Raji (cell line): ENCODE data around the gene NR3C1.

ENCODE experiments used
- POLR2A ChIP-seq: IDR thresholded peaks from 2 replicates; pipeline ENCODE4 v1.6.1; 2011; ENCODE audit warnings: low read depth, low read length, control low read depth; ENCODE audit not compliant: insufficient read depth

The NR3C1 gene

DNA sequence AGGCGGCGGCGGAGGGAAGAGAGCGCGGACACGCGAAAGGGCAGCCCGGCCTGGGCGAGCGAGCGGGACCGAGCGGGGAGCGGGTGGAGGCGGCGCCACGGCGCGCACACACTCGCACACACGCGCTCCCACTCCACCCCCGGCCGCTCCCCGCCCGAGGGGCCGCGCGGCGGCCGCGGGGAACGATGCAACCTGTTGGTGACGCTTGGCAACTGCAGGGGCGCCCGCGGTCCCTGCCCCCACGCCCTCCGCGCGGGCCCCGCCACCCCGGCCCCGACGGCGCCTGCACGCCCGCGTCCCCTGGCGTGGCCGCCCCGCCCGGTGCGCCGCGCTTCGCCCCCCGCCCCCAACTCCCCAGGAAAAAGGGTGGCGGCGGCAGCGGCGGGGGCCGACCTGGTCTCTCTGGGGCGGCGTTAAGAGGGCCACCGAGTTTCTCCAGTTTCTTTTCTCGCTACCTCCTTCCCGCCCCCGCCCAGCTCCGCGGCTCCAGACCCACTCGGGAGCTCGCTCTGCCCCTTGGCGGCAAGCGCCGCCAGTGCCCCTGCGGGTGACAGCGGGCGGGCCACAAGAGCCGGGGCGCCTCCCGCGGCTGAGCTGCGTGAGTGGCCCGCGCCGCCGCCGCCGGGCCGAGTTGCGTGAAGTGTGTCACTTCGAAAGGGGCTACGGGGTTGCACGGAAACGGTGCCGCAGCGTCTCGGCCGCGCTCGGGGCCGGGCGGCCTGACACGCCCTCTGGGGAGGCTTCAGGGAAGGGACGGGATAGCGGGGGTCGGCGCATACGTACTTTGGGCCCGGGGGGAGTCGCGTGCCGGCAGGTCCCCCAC, at the start of gene NR3C1:
Gene NR3C1, minus strand, starts transcription at position 94 of the 823 bp plus-strand sequence. CDS start 2,847 bp downstream, outside the sequence.
- peak; percentile 68 for TF ChIP-seq POLR2A

- no peak for TF ChIP-seq POLR2A
Measured at GRCh38 chr5:143449772-143450171, 46.3 kb upstream of the NR3C1 start.

GRCh38 chr5:143448518-143448917, 45.0 kb upstream of the NR3C1 start:
- no peak for TF ChIP-seq POLR2A

GRCh38 chr5:143447983-143448382, 44.5 kb upstream of the NR3C1 start:
- TF ChIP-seq POLR2A = no peak

- TF ChIP-seq POLR2A = no peak
Measured at GRCh38 chr5:143446535-143447226, 43.2 kb upstream of the NR3C1 start.

GRCh38 chr5:143445776-143446175, 42.3 kb upstream of the NR3C1 start:
- no peak for TF ChIP-seq POLR2A

DNA sequence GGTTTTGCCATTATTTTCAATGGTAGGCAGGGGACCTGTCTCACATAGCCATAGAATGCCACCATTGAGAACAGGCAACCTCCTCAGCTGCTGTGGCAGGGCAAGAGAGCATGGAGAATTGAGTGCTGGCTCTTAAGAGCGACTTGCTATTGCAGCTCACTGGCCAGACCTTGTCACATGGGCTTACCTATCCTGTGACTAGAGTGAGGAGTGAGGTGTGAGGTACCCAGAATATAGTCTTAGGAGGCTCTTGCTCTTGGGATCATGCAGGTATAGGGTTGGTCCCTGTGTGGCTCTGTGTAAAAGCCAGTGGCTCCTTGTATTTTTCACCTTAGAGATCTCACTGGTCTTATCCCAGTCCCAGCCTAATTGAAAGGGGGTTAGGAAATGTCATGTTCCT, 39.8 kb upstream of the NR3C1 start:
- no peak for TF ChIP-seq POLR2A

DNA sequence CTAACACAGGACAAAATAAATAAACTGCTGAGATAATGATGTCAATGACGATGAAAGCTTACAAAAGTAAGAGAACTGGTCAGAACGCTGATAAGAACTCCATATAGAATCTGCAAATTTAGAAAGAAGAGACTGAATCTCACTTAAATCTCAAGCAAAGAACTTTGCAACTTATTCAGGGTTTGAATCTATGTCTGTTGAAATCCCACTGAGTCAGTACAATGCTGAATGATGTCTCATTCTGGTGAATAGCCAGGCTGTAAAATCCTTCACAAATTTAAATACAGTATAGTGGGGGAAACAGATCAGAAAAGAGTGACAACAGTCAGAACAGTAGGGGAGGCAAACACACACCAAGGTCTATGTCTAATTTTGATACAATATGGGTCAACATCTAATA, 38.9 kb upstream of the NR3C1 start:
- no peak for TF ChIP-seq POLR2A

- TF ChIP-seq POLR2A = no peak
Measured at GRCh38 chr5:143440448-143441115, 37.1 kb upstream of the NR3C1 start.

DNA sequence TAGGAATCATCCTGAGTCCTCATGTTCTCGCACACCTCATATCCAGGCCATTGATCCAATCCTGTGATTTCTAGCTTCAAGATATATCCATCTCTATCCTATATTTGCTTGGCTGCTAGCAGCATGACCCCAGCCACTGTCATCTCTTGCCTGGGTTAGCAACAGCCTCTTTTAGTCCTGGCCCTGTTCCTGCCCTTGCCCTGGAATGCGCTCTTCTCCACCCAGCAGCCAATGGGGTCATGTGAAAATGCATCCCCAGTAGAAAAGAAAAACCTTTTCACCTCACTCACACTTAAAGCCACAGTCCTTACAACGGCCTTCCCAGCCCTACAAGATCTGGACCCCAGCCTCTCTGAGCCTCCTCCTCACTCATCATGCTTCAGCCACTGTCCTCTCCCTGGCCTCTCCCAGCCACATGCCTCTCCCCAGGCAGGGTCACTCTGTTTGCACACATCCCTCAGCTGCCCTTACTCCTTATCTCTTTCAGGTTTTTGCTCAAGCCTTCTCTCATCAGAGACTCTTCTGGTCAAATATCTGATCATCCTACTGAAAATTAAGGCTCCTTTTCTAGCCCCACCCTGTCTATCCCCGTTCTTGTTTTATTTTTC, 34.3 kb upstream of the NR3C1 start:
- TF ChIP-seq POLR2A = no peak

GRCh38 chr5:143436871-143437270, 33.4 kb upstream of the NR3C1 start:
- no peak for TF ChIP-seq POLR2A

GRCh38 chr5:143435210-143435657, 31.7 kb upstream of the NR3C1 start:
- no peak for TF ChIP-seq POLR2A

DNA sequence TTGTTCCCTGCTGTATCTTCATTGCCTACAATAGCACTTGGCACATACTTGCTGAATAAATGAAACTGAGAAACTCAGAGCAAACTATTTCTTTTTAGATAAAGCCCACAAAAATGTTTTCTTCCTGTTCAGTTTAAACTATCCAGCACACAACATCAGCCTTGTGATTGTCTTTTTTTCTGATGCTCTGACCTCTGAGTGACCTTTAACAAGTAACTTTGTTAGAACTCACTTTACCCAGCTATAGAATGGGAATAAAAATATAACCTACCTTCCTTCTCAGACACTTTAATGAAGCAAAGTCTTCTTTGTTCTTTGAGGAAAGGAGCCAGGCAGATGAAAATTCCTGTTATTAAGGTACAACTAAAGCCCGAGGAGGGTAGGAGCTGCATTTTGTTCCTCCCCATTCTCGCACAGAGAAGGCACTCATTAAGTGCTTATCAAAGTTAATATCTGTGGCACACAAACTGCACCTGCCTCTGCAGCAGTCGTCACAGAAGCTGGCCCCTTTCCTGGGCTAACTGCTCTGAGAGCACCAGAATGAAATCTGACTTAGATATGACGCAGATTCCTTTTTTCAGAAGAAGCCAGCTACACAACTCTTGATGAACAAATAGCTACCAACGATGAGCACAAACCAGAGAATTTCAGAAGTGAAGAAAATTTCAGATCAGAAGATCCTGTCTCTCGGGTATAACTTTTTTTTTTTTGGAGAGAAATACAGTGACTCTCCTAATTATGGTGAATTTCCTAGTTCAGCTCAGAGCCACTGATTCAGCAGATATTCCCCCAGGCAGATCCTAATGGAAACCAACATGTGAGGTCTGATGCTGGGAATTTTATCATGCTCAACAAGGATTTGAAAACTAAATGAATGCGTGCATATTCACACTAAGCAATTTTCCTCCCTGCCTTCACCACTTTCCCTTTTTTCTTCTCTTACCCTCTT, 31.0 kb upstream of the NR3C1 start:
- 0 out of 2 replicates have a peak, but pooled peaks have one; percentile 6 for TF ChIP-seq POLR2A

DNA sequence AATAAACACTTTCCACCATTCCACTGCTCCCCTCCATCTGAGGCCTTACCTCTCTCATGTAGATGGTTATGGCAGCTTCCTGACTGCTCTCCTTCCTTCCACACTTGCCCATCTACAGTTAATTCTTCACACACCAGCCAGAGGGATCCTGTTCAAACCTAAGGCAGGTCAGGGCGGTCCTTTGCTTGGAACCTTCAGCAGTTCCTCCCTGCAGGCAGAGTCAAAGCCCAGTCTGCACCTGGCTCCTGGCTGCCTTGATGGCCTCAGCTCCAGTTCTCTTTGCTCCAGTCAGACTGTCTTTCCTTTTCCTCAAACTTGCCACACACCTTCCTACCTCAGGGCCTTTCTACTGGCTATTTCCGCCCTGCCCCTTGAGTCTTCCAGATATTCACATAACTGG, 30.2 kb upstream of the NR3C1 start:
- no peak for TF ChIP-seq POLR2A

GRCh38 chr5:143432658-143433239, 29.3 kb upstream of the NR3C1 start:
- no peak for TF ChIP-seq POLR2A
